GM12878 (cell line): ENCODE data around the gene PEF1. TPM values are rescaled to one million over a fixed set of nuclear protein-coding genes. Genes with fewer than 3 reads are reported as not detected.

Experiments
- ATAC-seq: fragments of 200-7000 bp; cut with Tn5 transposase; 3 replicates; pipeline ENCODE4 v1.9.1; 2020; ENCODE audit warnings: mild to moderate bottlenecking, moderate library complexity
- BruUV-seq: library from RNA; stranded (reverse); fragments of 400-500 nt; replicated peaks from 2 replicates; lab custom pipeline; 2021; lab: Mats Ljungman, UMichigan
- CTCF ChIA-PET: fragments of 300-600 bp; sonication (Branson Sonifier 250); formaldehyde crosslinking; extraction: SDS; loops from one replicate; lab custom pipeline; 2021; ENCODE audit warnings: inconsistent platforms; lab: Yijun Ruan, JAX
- POLR2A ChIA-PET: fragments of 350-600 bp; formaldehyde crosslinking; extraction: SDS; loops from one replicate; lab custom pipeline; 2021; ENCODE audit warnings: inconsistent platforms; lab: Charles Lee
- RAD21 ChIA-PET: fragments of 300-600 bp; sonication (Branson Sonifier 250); formaldehyde crosslinking; loops from one replicate; lab custom pipeline; 2023; ENCODE audit warnings: antibody characterized with exemption; ENCODE audit not compliant: unreplicated experiment; lab: Charles Lee
- SMC1A ChIA-PET: fragments of 300-600 bp; sonication (Branson Sonifier 250); formaldehyde crosslinking; loops from one replicate; lab custom pipeline; 2023; ENCODE audit not compliant: unreplicated experiment, uncharacterized antibody; lab: Charles Lee
- DNase-seq: peaks from one replicate; pipeline ENCODE4 v3.0.0-alpha.2; 2011; ENCODE audit warnings: low read depth, low spot score
- FAIRE-seq: peaks from 3 replicates; lab custom pipeline; 2011; peaks lifted over from hg19 to GRCh38; lab: Jason Lieb, UNC
- H2AFZ ChIP-seq: 2 replicates; pipeline ENCODE4 v1.6.0; 2011; ENCODE audit warnings: low read depth, low read length, control low read depth; ENCODE audit not compliant: control insufficient read depth
- H3K27ac ChIP-seq: 2 replicates; pipeline ENCODE4 v1.5.1; 2011; ENCODE audit warnings: control low read depth; ENCODE audit not compliant: control insufficient read depth, insufficient read depth
- H3K27me3 ChIP-seq, 2 experiments: replicated peaks in 1 of 2; 2 replicates each; pipeline versions ENCODE4 v1.6.0 to v1.6.1; 2011; ENCODE audit warnings: low read length in 1 of 2; ENCODE audit not compliant: control insufficient read depth in 2 of 2, insufficient read depth in 2 of 2
- H3K36me3 ChIP-seq, 2 experiments: 2 replicates each; pipeline ENCODE4 v1.5.1; 2011; ENCODE audit warnings: low read length in 1 of 2; ENCODE audit not compliant: control insufficient read depth in 2 of 2, insufficient read depth in 2 of 2
- H3K4me1 ChIP-seq: 2 replicates; pipeline ENCODE4 v1.6.1; 2011; ENCODE audit warnings: mild to moderate bottlenecking, low read length, moderate library complexity, mixed read lengths; ENCODE audit not compliant: control insufficient read depth, insufficient read depth
- H3K4me2 ChIP-seq: 2 replicates; pipeline ENCODE4 v1.6.0; 2011; ENCODE audit warnings: control low read depth; ENCODE audit not compliant: control insufficient read depth, insufficient read depth
- H3K4me3 ChIP-seq: fragments of 200-600 bp; sonication (generic); 2 replicates; pipeline ENCODE4 v1.5.1; 2016
- H3K79me2 ChIP-seq: 2 replicates; pipeline ENCODE4 v1.6.0; 2011; ENCODE audit warnings: low read length; ENCODE audit not compliant: control insufficient read depth, insufficient read depth
- H3K9ac ChIP-seq: 2 replicates; pipeline ENCODE4 v1.8.0; 2011; ENCODE audit warnings: low read length, control low read depth, mixed read lengths; ENCODE audit not compliant: control insufficient read depth, insufficient read depth
- H3K9me3 ChIP-seq: replicated peaks from 3 replicates; pipeline ENCODE4 v1.5.1; 2011; ENCODE audit warnings: mild to moderate bottlenecking, low read length; ENCODE audit not compliant: control insufficient read depth, insufficient read depth
- H4K20me1 ChIP-seq: 2 replicates; pipeline ENCODE4 v1.6.0; 2011; ENCODE audit not compliant: control insufficient read depth, insufficient read depth
- BHLHE40 ChIP-seq, 2 experiments: fragments of 450-650 bp in 1 of 2; IDR thresholded peaks; 2 replicates each; pipeline ENCODE4 v1.6.1; 2011 to 2017; ENCODE audit warnings: low read depth in 2 of 2, borderline replicate concordance in 1 of 2, improper control_type of control experiment in 1 of 2, low read length in 1 of 2, mild to moderate bottlenecking in 1 of 2
- GATAD2B ChIP-seq: fragments of 450-650 bp; conservative IDR thresholded peaks from 2 replicates; pipeline ENCODE4 v1.6.1; 2017; ENCODE audit warnings: low read depth, mild to moderate bottlenecking, moderate library complexity
- KDM1A ChIP-seq: fragments of 200-600 bp; sonication (generic); IDR thresholded peaks from 2 replicates; pipeline ENCODE4 v1.6.1; 2016; ENCODE audit warnings: borderline replicate concordance
- NFIC ChIP-seq: IDR thresholded peaks from 2 replicates; pipeline ENCODE4 v1.6.1; 2012; ENCODE audit warnings: low read depth, mild to moderate bottlenecking, inconsistent platforms, low read length, moderate library complexity
- NFYA ChIP-seq: IDR thresholded peaks from 2 replicates; pipeline ENCODE4 v1.6.1; 2011; ENCODE audit warnings: low read depth, mild to moderate bottlenecking, low read length, improper control_type of control experiment, borderline replicate concordance
- NRF1 ChIP-seq: conservative IDR thresholded peaks from 2 replicates; pipeline ENCODE4 v1.6.1; 2011; ENCODE audit warnings: mild to moderate bottlenecking, low read depth, low read length, improper control_type of control experiment
- POLR2AphosphoS2 ChIP-seq: IDR thresholded peaks from 2 replicates; pipeline ENCODE4 v1.6.1; 2011; ENCODE audit warnings: low read depth, mild to moderate bottlenecking, low read length, improper control_type of control experiment, moderate library complexity
- TCF12 ChIP-seq: IDR thresholded peaks from 2 replicates; pipeline ENCODE4 v1.6.1; 2011; ENCODE audit warnings: low read depth, mild to moderate bottlenecking, low read length
- WGBS: methylation state at CpG from one replicate; pipeline ENCODE4 v1.1.6; 2016; ENCODE audit warnings: low lambda C conversion rate; ENCODE audit not compliant: insufficient replicate concordance, insufficient coverage; ENCODE audit errors: missing lambda C conversion rate; 5-methylcytosine and 5-hydroxymethylcytosine counted together
- in situ Hi-C: fragments of 300-500 bp; cut with MboI; formaldehyde crosslinking; loops from 9 replicates; pipeline ENCODE4 v1.14.3; 2018; ENCODE audit warnings: mixed read lengths
- intact Hi-C: fragments of 100-400 bp; cut with micrococcal nuclease; formaldehyde crosslinking; loops from one replicate; pipeline ENCODE4 v1.14.2; 2022; ENCODE audit not compliant: unreplicated experiment
- polyA plus RNA-seq, 11 experiments: library from polyadenylated mRNA; depleted of rRNA in 4 of 11; unstranded in 6 of 11; stranded (reverse) in 5 of 11; fragments of >200 nt; fragmentation: Nextera tagmentation in 4 of 11; fragmentation: Illumina TruSeq in 1 of 11; extraction: Ambion mirVana in 4 of 11; extraction: Trizol in 1 of 11; gene quantifications; 1 replicate in 1 of 11; 2 replicates in 10 of 11; pipeline versions ENCODE4 v1.2.1 to v1.2.3, GENCODE V29; 2011 to 2016; ENCODE audit warnings: inconsistent platforms in 2 of 11, missing spikeins in 2 of 11, low read depth in 1 of 11
- total RNA-seq, 4 experiments: library from RNA; depleted of rRNA in 3 of 4; stranded (reverse); fragments of >200 nt in 3 of 4; fragmentation: Illumina TruSeq in 1 of 4; extraction: Trizol in 1 of 4; gene quantifications; 2 replicates each; pipeline versions ENCODE4 v1.2.1 to v1.2.3, GENCODE V29; 2013 to 2021
- TF ChIP-seq, protein P1 (sequence below): fragments of 450-650 bp; IDR thresholded peaks from 2 replicates; pipeline ENCODE4 v1.6.1; 2017; ENCODE audit warnings: antibody characterized with exemption, mild to moderate bottlenecking, moderate library complexity
- TF ChIP-seq, protein P2 (sequence below): fragments of 450-650 bp; IDR thresholded peaks from 2 replicates; pipeline ENCODE4 v1.6.1; 2016; ENCODE audit warnings: mild to moderate bottlenecking
- TF ChIP-seq, protein P3 (sequence below): fragments of 450-650 bp; IDR thresholded peaks from 2 replicates; pipeline ENCODE4 v1.6.1; 2014; ENCODE audit warnings: mild to moderate bottlenecking

PEF1 gene
- total and polyA plus RNA-seq, 10 of the 15 experiments (the other 5 are each of a cell fraction or from before 2014, with no cell fraction given) = 27.1 to 107 (median 79.0) TPM

GRCh38 chr1:31651766-31652165, 7.1 kb upstream of the PEF1 start:
- in situ Hi-C loops = no loop called here
- RAD21 ChIA-PET = interaction anchor here (0.7 to 1.1 kb wide), 3 partner anchors 13 to 50 kb away, joined by 3 to 5 read pairs (median 3); no protein-coding TSS in a partner anchor
- intact Hi-C loops = no loop called here
- no peak overlapping the region for H3K4me2 ChIP-seq
- WGBS = 42% methylated on average over 6 of the region's 6 CpGs
- no peak for FAIRE-seq
- POLR2A ChIA-PET = interaction anchor here (0.5 to 1.1 kb wide), 3 partner anchors 9 to 14 kb away, joined by 3 to 4 read pairs (median 3); no protein-coding TSS in a partner anchor
- H3K27me3 ChIP-seq = no peaks in the 10 kb centered on the region; a peak in 1 of 4 replicates
- no peaks in the 10 kb centered on the region for H4K20me1 ChIP-seq
- H3K4me1 ChIP-seq = no peaks in the 10 kb centered on the region
- no peak for ATAC-seq
- H3K27ac ChIP-seq = no peak overlapping the region
- no peak overlapping the region for H2AFZ ChIP-seq
- no peaks in the 10 kb centered on the region for H3K79me2 ChIP-seq
- no peak overlapping the region for H3K9ac ChIP-seq
- DNase-seq = no peak
- no TSS peak for BruUV-seq
- H3K4me3 ChIP-seq = no peak overlapping the region
- CTCF ChIA-PET = interaction anchor here (0.9 to 2.6 kb wide), 9 partner anchors 11 to 94 kb away, joined by 3 to 10 read pairs (median 5); no protein-coding TSS in a partner anchor
- TF ChIP-seq, protein P1, sequence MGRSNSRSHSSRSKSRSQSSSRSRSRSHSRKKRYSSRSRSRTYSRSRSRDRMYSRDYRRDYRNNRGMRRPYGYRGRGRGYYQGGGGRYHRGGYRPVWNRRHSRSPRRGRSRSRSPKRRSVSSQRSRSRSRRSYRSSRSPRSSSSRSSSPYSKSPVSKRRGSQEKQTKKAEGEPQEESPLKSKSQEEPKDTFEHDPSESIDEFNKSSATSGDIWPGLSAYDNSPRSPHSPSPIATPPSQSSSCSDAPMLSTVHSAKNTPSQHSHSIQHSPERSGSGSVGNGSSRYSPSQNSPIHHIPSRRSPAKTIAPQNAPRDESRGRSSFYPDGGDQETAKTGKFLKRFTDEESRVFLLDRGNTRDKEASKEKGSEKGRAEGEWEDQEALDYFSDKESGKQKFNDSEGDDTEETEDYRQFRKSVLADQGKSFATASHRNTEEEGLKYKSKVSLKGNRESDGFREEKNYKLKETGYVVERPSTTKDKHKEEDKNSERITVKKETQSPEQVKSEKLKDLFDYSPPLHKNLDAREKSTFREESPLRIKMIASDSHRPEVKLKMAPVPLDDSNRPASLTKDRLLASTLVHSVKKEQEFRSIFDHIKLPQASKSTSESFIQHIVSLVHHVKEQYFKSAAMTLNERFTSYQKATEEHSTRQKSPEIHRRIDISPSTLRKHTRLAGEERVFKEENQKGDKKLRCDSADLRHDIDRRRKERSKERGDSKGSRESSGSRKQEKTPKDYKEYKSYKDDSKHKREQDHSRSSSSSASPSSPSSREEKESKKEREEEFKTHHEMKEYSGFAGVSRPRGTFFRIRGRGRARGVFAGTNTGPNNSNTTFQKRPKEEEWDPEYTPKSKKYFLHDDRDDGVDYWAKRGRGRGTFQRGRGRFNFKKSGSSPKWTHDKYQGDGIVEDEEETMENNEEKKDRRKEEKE = no peak
- TF ChIP-seq, all 136 proteins: peak for 0
- no peaks in the 10 kb centered on the region for H3K9me3 ChIP-seq
- H3K36me3 ChIP-seq = no peaks in the 10 kb centered on the region
- SMC1A ChIA-PET = interaction anchor here (0.6 to 2.0 kb wide), 4 partner anchors 13 to 239 kb away, joined by 3 to 19 read pairs (median 5); no protein-coding TSS in a partner anchor

DNA sequence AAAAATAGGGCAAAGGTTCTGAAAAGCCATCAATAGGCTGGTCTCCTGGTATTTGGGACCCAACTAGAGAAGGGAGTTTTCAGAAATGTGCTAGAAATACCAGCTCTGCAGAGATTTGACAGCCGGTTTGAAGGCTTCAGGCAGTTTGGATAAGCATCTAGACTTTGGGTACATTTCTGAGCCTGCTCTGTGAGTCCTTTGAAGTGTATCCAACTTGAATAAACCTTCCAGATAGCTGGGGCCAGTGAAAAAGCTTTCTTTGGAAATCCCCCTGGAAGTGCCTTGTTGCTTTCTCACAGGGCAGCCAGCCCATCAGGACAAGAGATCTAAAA, 6.4 kb upstream of the PEF1 start:
- SMC1A ChIA-PET = interaction anchor here (0.7 to 2.0 kb wide), 5 partner anchors 13 to 229 kb away, joined by 3 to 19 read pairs (median 4); no protein-coding TSS in a partner anchor
- intact Hi-C loops = no loop called here
- TF ChIP-seq GATAD2B (no peak), NFYA (no peak), POLR2AphosphoS2 (no peak), TCF12 (no peak), NRF1 (no peak), KDM1A (no peak), NFIC (no peak), BHLHE40 (IDR thresholded peaks at IDR 0.05; ENCODE audit: borderline replicate concordance in 1 of 2, low read depth in 2 of 2, low read length in 1 of 2) (no peak)
- TF ChIP-seq, protein P2, sequence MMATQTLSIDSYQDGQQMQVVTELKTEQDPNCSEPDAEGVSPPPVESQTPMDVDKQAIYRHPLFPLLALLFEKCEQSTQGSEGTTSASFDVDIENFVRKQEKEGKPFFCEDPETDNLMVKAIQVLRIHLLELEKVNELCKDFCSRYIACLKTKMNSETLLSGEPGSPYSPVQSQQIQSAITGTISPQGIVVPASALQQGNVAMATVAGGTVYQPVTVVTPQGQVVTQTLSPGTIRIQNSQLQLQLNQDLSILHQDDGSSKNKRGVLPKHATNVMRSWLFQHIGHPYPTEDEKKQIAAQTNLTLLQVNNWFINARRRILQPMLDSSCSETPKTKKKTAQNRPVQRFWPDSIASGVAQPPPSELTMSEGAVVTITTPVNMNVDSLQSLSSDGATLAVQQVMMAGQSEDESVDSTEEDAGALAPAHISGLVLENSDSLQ = no peak
- TF ChIP-seq, protein P3, sequence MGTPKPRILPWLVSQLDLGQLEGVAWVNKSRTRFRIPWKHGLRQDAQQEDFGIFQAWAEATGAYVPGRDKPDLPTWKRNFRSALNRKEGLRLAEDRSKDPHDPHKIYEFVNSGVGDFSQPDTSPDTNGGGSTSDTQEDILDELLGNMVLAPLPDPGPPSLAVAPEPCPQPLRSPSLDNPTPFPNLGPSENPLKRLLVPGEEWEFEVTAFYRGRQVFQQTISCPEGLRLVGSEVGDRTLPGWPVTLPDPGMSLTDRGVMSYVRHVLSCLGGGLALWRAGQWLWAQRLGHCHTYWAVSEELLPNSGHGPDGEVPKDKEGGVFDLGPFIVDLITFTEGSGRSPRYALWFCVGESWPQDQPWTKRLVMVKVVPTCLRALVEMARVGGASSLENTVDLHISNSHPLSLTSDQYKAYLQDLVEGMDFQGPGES = no peak

More for the DNA sequence above, 6.4 kb upstream of the PEF1 start:
- ChIA-PET POLR2A (interaction anchor here (0.5 to 1.1 kb wide), 3 partner anchors 9 to 11 kb away, joined by 3 to 4 read pairs (median 4); no protein-coding TSS in a partner anchor), RAD21 (interaction anchor here (0.6 to 1.3 kb wide), 4 partner anchors 11 to 50 kb away, joined by 3 to 7 read pairs (median 4); no protein-coding TSS in a partner anchor), CTCF (interaction anchor here (0.5 to 2.6 kb wide), 12 partner anchors 10 to 119 kb away, joined by 3 to 10 read pairs (median 4); no protein-coding TSS in a partner anchor)
- Histone ChIP-seq H3K4me3 (no peak overlapping the region), H3K27ac (no peak overlapping the region), H3K9ac (no peak overlapping the region), H3K4me2 (no peak overlapping the region), H3K36me3 (no peaks in the 10 kb centered on the region), H2AFZ (no peak overlapping the region), H3K4me1 (no peaks in the 10 kb centered on the region), H3K79me2 (no peaks in the 10 kb centered on the region), H4K20me1 (no peaks in the 10 kb centered on the region), H3K27me3 (no peaks in the 10 kb centered on the region; a peak in 1 of 4 replicates), H3K9me3 (no peaks in the 10 kb centered on the region)
- FAIRE-seq = no peak
- no TSS peak for BruUV-seq
- no peak for ATAC-seq
- in situ Hi-C loops = no loop called here
- WGBS = 59% methylated on average over 1 of the region's 1 CpG
- no peak for DNase-seq
